Measurements from ENCODE around the gene GPR25.

Gene GPR25

GRCh38 chr1:200873671-200874397, 1.1 kb downstream of the GPR25 start:
- DNase-seq = no peak

GRCh38 chr1:200874694-200875093, 1.9 kb downstream of the GPR25 start:
- no peak for DNase-seq

GRCh38 chr1:200875416-200875815, 2.6 kb downstream of the GPR25 start:
- no peak for DNase-seq

GRCh38 chr1:200877010-200877409, 4.2 kb downstream of the GPR25 start:
- no peak for DNase-seq

- no peak for DNase-seq
Measured at GRCh38 chr1:200877839-200878551, 5.2 kb downstream of the GPR25 start.

GRCh38 chr1:200880212-200880611, 7.4 kb downstream of the GPR25 start:
- DNase-seq = no peak

GRCh38 chr1:200883118-200883517, 10.3 kb downstream of the GPR25 start:
- DNase-seq = no peak

- no peak for DNase-seq
Measured at GRCh38 chr1:200885623-200886402, 13.0 kb downstream of the GPR25 start.

GRCh38 chr1:200886594-200886993, 13.8 kb downstream of the GPR25 start:
- DNase-seq = no peak

GRCh38 chr1:200887036-200887435, 14.3 kb downstream of the GPR25 start:
- no peak for DNase-seq

- no peak for DNase-seq
Measured at GRCh38 chr1:200887772-200888348, 15.1 kb downstream of the GPR25 start.

GRCh38 chr1:200888349-200888838, 15.6 kb downstream of the GPR25 start:
- peak; percentile 94 for DNase-seq

GRCh38 chr1:200889571-200889970, 16.8 kb downstream of the GPR25 start:
- no peak for DNase-seq

GRCh38 chr1:200890027-200890426, 17.2 kb downstream of the GPR25 start:
- no peak for DNase-seq

GRCh38 chr1:200890818-200891773, 18.3 kb downstream of the GPR25 start:
- DNase-seq = no peak

GRCh38 chr1:200891774-200892157, 19.0 kb downstream of the GPR25 start:
- no peak for DNase-seq

GRCh38 chr1:200892546-200892945, 19.8 kb downstream of the GPR25 start:
- no peak for DNase-seq

- DNase-seq = no peak
Measured at GRCh38 chr1:200892958-200893357, 20.2 kb downstream of the GPR25 start.

GRCh38 chr1:200893411-200893901, 20.7 kb downstream of the GPR25 start:
- DNase-seq = no peak

- no peak for DNase-seq
Measured at GRCh38 chr1:200894712-200895442, 22.1 kb downstream of the GPR25 start, which contains the start of gene INAVA. TSS of gene INAVA (plus strand) at chr1:200894900. CDS start at chr1:200898401, 3,501 bp downstream.

- DNase-seq = no peak
Measured at GRCh38 chr1:200895443-200895789, 22.6 kb downstream of the GPR25 start.
